GM23338 (cell line): ENCODE results near the gene EPO. TPM values are rescaled to one million over a fixed set of nuclear protein-coding genes. Genes with fewer than 3 reads are reported as not detected.

ENCODE experiments used
- ATAC-seq: fragments of 200-7000 bp; cut with Tn5 transposase; 3 replicates; pipeline ENCODE4 v1.9.1; 2020
- DNase-seq: peaks from one replicate; pipeline ENCODE4 v3.0.0-alpha.2; 2015; ENCODE audit warnings: low spot score
- H2AFZ ChIP-seq: fragments of 200-600 bp; sonication (generic); 2 replicates; pipeline ENCODE4 v1.8.0; 2016; ENCODE audit warnings: antibody characterized with exemption, mild to moderate bottlenecking, moderate library complexity
- H3F3A ChIP-seq: fragments of 200-600 bp; sonication (generic); replicated peaks from 2 replicates; pipeline ENCODE4 v1.8.0; 2017; ENCODE audit warnings: antibody characterized with exemption, mixed run types, low read depth
- H3K27ac ChIP-seq: fragments of 200-600 bp; sonication (generic); 2 replicates; pipeline ENCODE4 v1.6.1; 2016; ENCODE audit warnings: low read depth
- H3K27me3 ChIP-seq: fragments of 200-600 bp; sonication (generic); 2 replicates; pipeline ENCODE4 v1.8.0; 2016; ENCODE audit warnings: mild to moderate bottlenecking, mixed run types, moderate library complexity; ENCODE audit not compliant: insufficient read depth
- H3K36me3 ChIP-seq: fragments of 200-600 bp; sonication (generic); 2 replicates; pipeline ENCODE4 v1.8.0; 2016; ENCODE audit warnings: mild to moderate bottlenecking; ENCODE audit not compliant: insufficient read depth
- H3K4me1 ChIP-seq: fragments of 200-600 bp; sonication (generic); 2 replicates; pipeline ENCODE4 v1.8.0; 2016; ENCODE audit warnings: mild to moderate bottlenecking, moderate library complexity; ENCODE audit not compliant: insufficient read depth
- H3K4me2 ChIP-seq: fragments of 200-600 bp; sonication (generic); 2 replicates; pipeline ENCODE4 v1.7.1; 2017; ENCODE audit warnings: mixed run types
- H3K4me3 ChIP-seq: fragments of 200-600 bp; sonication (generic); 2 replicates; pipeline ENCODE4 v1.6.1; 2016; ENCODE audit warnings: mixed run types
- H3K79me2 ChIP-seq: fragments of 200-600 bp; sonication (generic); replicated peaks from 2 replicates; pipeline ENCODE4 v1.8.0; 2017; ENCODE audit warnings: mild to moderate bottlenecking; ENCODE audit not compliant: insufficient read depth
- H3K9me2 ChIP-seq: fragments of 200-600 bp; sonication (generic); 2 replicates; pipeline ENCODE4 v1.8.0; 2017; ENCODE audit not compliant: insufficient read depth
- H4K20me1 ChIP-seq: fragments of 200-600 bp; sonication (generic); replicated peaks from 2 replicates; pipeline ENCODE4 v1.8.0; 2017; ENCODE audit warnings: mild to moderate bottlenecking; ENCODE audit not compliant: insufficient read depth
- H3K27ac Mint-ChIP-seq: 2 replicates; pipeline ENCODE4 v1.8.0; 2020; ENCODE audit warnings: inconsistent platforms, mild to moderate bottlenecking, moderate library complexity, mixed read lengths
- H3K27me3 Mint-ChIP-seq: 3 replicates; pipeline ENCODE4 v1.8.0; 2022; ENCODE audit warnings: low read depth, mild to moderate bottlenecking, moderate library complexity, mixed read lengths, inconsistent platforms; ENCODE audit not compliant: insufficient read depth, poor library complexity
- H3K36me3 Mint-ChIP-seq: 3 replicates; pipeline ENCODE4 v1.8.0; 2021; ENCODE audit warnings: low read depth, mild to moderate bottlenecking, inconsistent platforms, moderate library complexity, mixed read lengths
- H3K4me1 Mint-ChIP-seq: 3 replicates; pipeline ENCODE4 v1.8.0; 2020; ENCODE audit warnings: mild to moderate bottlenecking, inconsistent platforms, mixed read lengths
- H3K4me3 Mint-ChIP-seq: 3 replicates; pipeline ENCODE4 v1.8.0; 2021; ENCODE audit warnings: moderate library complexity, mild to moderate bottlenecking, inconsistent platforms, mixed read lengths
- H3K9me3 Mint-ChIP-seq: 3 replicates; pipeline ENCODE4 v1.8.0; 2020; ENCODE audit warnings: moderate library complexity, mild to moderate bottlenecking, inconsistent platforms, mixed read lengths
- CREB1 ChIP-seq: fragments of 250-450 bp; sonication (Bioruptor Pico); IDR thresholded peaks from 2 replicates; pipeline ENCODE4 v1.5.0; 2020; ENCODE audit warnings: low read depth, mild to moderate bottlenecking, moderate library complexity
- EZH2 ChIP-seq: fragments of 200-600 bp; sonication (generic); IDR thresholded peaks from one replicate; pipeline ENCODE4 v1.8.0; 2017; ENCODE audit warnings: antibody characterized with exemption, mild to moderate bottlenecking, low read depth; ENCODE audit not compliant: unreplicated experiment
- EZH2phosphoT487 ChIP-seq: fragments of 200-600 bp; sonication (generic); IDR thresholded peaks from one replicate; pipeline ENCODE4 v1.8.1; 2018; ENCODE audit warnings: antibody characterized with exemption; ENCODE audit not compliant: unreplicated experiment
- JUNB ChIP-seq: IDR thresholded peaks from one replicate; pipeline ENCODE4 v1.6.1; 2016; ENCODE audit warnings: antibody characterized with exemption; ENCODE audit not compliant: unreplicated experiment
- NANOG ChIP-seq: IDR thresholded peaks from 2 replicates; pipeline ENCODE4 v1.6.1; 2016; ENCODE audit warnings: antibody characterized with exemption, borderline replicate concordance
- POLR2AphosphoS5 ChIP-seq: IDR thresholded peaks from 2 replicates; pipeline ENCODE4 v1.6.1; 2016; ENCODE audit warnings: antibody characterized with exemption, low read depth
- STAT1 ChIP-seq: IDR thresholded peaks from one replicate; pipeline ENCODE4 v1.6.1; 2016; ENCODE audit warnings: antibody characterized with exemption; ENCODE audit not compliant: unreplicated experiment
- ZNF114 ChIP-seq: fragments of 250-450 bp; sonication (Bioruptor Pico); IDR thresholded peaks from 2 replicates; pipeline ENCODE4 v1.5.0; 2020; ENCODE audit warnings: mild to moderate bottlenecking, moderate library complexity
- ZNF331 ChIP-seq: fragments of 250-450 bp; sonication (Bioruptor Pico); IDR thresholded peaks from 2 replicates; pipeline ENCODE4 v1.5.0; 2020; ENCODE audit warnings: low read depth, mild to moderate bottlenecking, moderate library complexity
- polyA plus RNA-seq: library from polyadenylated mRNA; unstranded; fragments of >200 nt; fragmentation: Nextera tagmentation; extraction: Ambion mirVana; gene quantifications from 2 replicates; pipeline ENCODE4 v1.2.1, GENCODE V29; 2016
- total RNA-seq: library from RNA; depleted of rRNA; stranded (reverse); fragments of >200 nt; shearing (Covaris generic); gene quantifications from 2 replicates; pipeline ENCODE4 v1.2.3, GENCODE V29; 2014
- TF ChIP-seq, protein P1 (sequence below): IDR thresholded peaks from 2 replicates; pipeline ENCODE4 v1.6.1; 2016; ENCODE audit warnings: antibody characterized with exemption
- TF ChIP-seq, protein P2 (sequence below): fragments of 250-450 bp; sonication (Bioruptor Pico); IDR thresholded peaks from 2 replicates; pipeline ENCODE4 v1.5.0; 2020; ENCODE audit warnings: mild to moderate bottlenecking, moderate library complexity
- TF ChIP-seq, protein P3 (sequence below): IDR thresholded peaks from one replicate; pipeline ENCODE4 v1.6.1; 2018; ENCODE audit warnings: antibody characterized with exemption; ENCODE audit not compliant: unreplicated experiment
- TF ChIP-seq, protein P4 (sequence below), 2 experiments: fragments of 200-600 bp in 1 of 2; sonication (generic) in 1 of 2; conservative IDR thresholded peaks; 2 replicates each; pipeline versions ENCODE4 v1.5.1 to v1.6.1; 2016 to 2017; ENCODE audit warnings: antibody characterized with exemption in 2 of 2, low read depth in 2 of 2, mild to moderate bottlenecking in 2 of 2, moderate library complexity in 1 of 2

EPO gene
- total and polyA plus RNA-seq, 2 experiments from 2014 or later = 1.0 TPM; not detected in 1

GRCh38 chr7:100719523-100720278 lies 567 bp upstream of the EPO start:
- H3F3A ChIP-seq = peaks cover 6% of the 10 kb centered on the region; the same call in 1 of the 2 replicates
- peak overlapping the region; percentile 88 for H3K4me2 ChIP-seq
- peak overlapping the region; percentile 93; the same call in 1 of the 2 replicates for H2AFZ ChIP-seq
- H3K4me1 Mint-ChIP-seq = peaks cover 5% of the 10 kb centered on the region
- no peaks in the 10 kb centered on the region for H3K79me2 ChIP-seq
- no peak for TF ChIP-seq JUNB
- no peak for TF ChIP-seq CREB1 (CRISPR knock-in tag)
- TF ChIP-seq ZNF114 (CRISPR knock-in tag) = no peak
- TF ChIP-seq, protein P1, sequence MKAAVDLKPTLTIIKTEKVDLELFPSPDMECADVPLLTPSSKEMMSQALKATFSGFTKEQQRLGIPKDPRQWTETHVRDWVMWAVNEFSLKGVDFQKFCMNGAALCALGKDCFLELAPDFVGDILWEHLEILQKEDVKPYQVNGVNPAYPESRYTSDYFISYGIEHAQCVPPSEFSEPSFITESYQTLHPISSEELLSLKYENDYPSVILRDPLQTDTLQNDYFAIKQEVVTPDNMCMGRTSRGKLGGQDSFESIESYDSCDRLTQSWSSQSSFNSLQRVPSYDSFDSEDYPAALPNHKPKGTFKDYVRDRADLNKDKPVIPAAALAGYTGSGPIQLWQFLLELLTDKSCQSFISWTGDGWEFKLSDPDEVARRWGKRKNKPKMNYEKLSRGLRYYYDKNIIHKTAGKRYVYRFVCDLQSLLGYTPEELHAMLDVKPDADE = no peak
- TF ChIP-seq POLR2AphosphoS5 = no peak
- TF ChIP-seq EZH2 = peak; percentile 38
- TF ChIP-seq NANOG = no peak
- TF ChIP-seq, protein P2, sequence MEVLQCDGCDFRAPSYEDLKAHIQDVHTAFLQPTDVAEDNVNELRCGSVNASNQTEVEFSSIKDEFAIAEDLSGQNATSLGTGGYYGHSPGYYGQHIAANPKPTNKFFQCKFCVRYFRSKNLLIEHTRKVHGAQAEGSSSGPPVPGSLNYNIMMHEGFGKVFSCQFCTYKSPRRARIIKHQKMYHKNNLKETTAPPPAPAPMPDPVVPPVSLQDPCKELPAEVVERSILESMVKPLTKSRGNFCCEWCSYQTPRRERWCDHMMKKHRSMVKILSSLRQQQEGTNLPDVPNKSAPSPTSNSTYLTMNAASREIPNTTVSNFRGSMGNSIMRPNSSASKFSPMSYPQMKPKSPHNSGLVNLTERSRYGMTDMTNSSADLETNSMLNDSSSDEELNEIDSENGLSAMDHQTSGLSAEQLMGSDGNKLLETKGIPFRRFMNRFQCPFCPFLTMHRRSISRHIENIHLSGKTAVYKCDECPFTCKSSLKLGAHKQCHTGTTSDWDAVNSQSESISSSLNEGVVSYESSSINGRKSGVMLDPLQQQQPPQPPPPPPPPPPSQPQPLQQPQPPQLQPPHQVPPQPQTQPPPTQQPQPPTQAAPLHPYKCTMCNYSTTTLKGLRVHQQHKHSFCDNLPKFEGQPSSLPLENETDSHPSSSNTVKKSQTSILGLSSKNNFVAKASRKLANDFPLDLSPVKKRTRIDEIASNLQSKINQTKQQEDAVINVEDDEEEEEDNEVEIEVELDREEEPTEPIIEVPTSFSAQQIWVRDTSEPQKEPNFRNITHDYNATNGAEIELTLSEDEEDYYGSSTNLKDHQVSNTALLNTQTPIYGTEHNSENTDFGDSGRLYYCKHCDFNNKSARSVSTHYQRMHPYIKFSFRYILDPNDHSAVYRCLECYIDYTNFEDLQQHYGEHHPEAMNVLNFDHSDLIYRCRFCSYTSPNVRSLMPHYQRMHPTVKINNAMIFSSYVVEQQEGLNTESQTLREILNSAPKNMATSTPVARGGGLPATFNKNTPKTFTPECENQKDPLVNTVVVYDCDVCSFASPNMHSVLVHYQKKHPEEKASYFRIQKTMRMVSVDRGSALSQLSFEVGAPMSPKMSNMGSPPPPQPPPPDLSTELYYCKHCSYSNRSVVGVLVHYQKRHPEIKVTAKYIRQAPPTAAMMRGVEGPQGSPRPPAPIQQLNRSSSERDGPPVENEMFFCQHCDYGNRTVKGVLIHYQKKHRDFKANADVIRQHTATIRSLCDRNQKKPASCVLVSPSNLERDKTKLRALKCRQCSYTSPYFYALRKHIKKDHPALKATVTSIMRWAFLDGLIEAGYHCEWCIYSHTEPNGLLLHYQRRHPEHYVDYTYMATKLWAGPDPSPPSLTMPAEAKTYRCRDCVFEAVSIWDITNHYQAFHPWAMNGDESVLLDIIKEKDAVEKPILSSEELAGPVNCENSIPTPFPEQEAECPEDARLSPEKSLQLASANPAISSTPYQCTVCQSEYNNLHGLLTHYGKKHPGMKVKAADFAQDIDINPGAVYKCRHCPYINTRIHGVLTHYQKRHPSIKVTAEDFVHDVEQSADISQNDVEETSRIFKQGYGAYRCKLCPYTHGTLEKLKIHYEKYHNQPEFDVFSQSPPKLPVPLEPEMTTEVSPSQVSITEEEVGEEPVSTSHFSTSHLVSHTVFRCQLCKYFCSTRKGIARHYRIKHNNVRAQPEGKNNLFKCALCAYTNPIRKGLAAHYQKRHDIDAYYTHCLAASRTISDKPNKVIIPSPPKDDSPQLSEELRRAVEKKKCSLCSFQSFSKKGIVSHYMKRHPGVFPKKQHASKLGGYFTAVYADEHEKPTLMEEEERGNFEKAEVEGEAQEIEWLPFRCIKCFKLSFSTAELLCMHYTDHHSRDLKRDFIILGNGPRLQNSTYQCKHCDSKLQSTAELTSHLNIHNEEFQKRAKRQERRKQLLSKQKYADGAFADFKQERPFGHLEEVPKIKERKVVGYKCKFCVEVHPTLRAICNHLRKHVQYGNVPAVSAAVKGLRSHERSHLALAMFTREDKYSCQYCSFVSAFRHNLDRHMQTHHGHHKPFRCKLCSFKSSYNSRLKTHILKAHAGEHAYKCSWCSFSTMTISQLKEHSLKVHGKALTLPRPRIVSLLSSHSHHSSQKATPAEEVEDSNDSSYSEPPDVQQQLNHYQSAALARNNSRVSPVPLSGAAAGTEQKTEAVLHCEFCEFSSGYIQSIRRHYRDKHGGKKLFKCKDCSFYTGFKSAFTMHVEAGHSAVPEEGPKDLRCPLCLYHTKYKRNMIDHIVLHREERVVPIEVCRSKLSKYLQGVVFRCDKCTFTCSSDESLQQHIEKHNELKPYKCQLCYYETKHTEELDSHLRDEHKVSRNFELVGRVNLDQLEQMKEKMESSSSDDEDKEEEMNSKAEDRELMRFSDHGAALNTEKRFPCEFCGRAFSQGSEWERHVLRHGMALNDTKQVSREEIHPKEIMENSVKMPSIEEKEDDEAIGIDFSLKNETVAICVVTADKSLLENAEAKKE = no peak
- TF ChIP-seq, protein P3, sequence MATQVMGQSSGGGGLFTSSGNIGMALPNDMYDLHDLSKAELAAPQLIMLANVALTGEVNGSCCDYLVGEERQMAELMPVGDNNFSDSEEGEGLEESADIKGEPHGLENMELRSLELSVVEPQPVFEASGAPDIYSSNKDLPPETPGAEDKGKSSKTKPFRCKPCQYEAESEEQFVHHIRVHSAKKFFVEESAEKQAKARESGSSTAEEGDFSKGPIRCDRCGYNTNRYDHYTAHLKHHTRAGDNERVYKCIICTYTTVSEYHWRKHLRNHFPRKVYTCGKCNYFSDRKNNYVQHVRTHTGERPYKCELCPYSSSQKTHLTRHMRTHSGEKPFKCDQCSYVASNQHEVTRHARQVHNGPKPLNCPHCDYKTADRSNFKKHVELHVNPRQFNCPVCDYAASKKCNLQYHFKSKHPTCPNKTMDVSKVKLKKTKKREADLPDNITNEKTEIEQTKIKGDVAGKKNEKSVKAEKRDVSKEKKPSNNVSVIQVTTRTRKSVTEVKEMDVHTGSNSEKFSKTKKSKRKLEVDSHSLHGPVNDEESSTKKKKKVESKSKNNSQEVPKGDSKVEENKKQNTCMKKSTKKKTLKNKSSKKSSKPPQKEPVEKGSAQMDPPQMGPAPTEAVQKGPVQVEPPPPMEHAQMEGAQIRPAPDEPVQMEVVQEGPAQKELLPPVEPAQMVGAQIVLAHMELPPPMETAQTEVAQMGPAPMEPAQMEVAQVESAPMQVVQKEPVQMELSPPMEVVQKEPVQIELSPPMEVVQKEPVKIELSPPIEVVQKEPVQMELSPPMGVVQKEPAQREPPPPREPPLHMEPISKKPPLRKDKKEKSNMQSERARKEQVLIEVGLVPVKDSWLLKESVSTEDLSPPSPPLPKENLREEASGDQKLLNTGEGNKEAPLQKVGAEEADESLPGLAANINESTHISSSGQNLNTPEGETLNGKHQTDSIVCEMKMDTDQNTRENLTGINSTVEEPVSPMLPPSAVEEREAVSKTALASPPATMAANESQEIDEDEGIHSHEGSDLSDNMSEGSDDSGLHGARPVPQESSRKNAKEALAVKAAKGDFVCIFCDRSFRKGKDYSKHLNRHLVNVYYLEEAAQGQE = no peak
- TF ChIP-seq, protein P4, sequence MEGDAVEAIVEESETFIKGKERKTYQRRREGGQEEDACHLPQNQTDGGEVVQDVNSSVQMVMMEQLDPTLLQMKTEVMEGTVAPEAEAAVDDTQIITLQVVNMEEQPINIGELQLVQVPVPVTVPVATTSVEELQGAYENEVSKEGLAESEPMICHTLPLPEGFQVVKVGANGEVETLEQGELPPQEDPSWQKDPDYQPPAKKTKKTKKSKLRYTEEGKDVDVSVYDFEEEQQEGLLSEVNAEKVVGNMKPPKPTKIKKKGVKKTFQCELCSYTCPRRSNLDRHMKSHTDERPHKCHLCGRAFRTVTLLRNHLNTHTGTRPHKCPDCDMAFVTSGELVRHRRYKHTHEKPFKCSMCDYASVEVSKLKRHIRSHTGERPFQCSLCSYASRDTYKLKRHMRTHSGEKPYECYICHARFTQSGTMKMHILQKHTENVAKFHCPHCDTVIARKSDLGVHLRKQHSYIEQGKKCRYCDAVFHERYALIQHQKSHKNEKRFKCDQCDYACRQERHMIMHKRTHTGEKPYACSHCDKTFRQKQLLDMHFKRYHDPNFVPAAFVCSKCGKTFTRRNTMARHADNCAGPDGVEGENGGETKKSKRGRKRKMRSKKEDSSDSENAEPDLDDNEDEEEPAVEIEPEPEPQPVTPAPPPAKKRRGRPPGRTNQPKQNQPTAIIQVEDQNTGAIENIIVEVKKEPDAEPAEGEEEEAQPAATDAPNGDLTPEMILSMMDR (conservative IDR thresholded peaks at IDR 0.05; ENCODE audit: low read depth in 2 of 2) = peak; percentile 23 to 50; a peak in 2 of 4 replicates
- no peak for TF ChIP-seq ZNF331
- TF ChIP-seq STAT1 = no peak
- no peak for TF ChIP-seq EZH2phosphoT487
- no peaks in the 10 kb centered on the region for H3K36me3 Mint-ChIP-seq
- no peaks in the 10 kb centered on the region for H3K36me3 ChIP-seq
- H3K9me2 ChIP-seq = no peaks in the 10 kb centered on the region
- H3K27ac Mint-ChIP-seq = no peak overlapping the region
- H3K27me3 ChIP-seq = peaks cover 38% of the 10 kb centered on the region
- ATAC-seq = peak; percentile 27
- H3K27me3 Mint-ChIP-seq = peaks cover 40% of the 10 kb centered on the region
- peak overlapping the region; percentile 74 for H3K4me3 ChIP-seq
- H3K4me3 Mint-ChIP-seq = peak overlapping the region; percentile 70
- no peak for DNase-seq
- H4K20me1 ChIP-seq = no peaks in the 10 kb centered on the region
- H3K4me1 ChIP-seq = peaks cover 9% of the 10 kb centered on the region; the same call in 1 of the 2 replicates
- no peak overlapping the region for H3K27ac ChIP-seq
- peaks cover 2% of the 10 kb centered on the region; the same call in 2 of the 3 replicates for H3K9me3 Mint-ChIP-seq
